Fibroblast of pulmonary artery (primary cell): ENCODE measurements around the gene REEP2.

Source experiments
- DNase-seq: peaks from one replicate; pipeline ENCODE4 v3.0.0-alpha.2; 2010; ENCODE audit warnings: low read depth
- H3K4me3 ChIP-seq: replicated peaks from 2 replicates; pipeline ENCODE4 v1.5.1; 2011; ENCODE audit warnings: low read depth, mild to moderate bottlenecking, control low read depth, low read length, moderate library complexity
- CTCF ChIP-seq: IDR thresholded peaks from 2 replicates; pipeline ENCODE4 v1.5.1; 2011; ENCODE audit warnings: mild to moderate bottlenecking, control low read depth, low read length, inconsistent platforms; ENCODE audit errors: missing control alignments

Gene REEP2

GRCh38 chr5:138449501-138450239 is 10.8 kb downstream of the REEP2 start:
- no peak overlapping the region for H3K4me3 ChIP-seq
- peak; percentile 85 for TF ChIP-seq CTCF
- DNase-seq: peak; percentile 86

- DNase-seq: no peak
- no peak overlapping the region for H3K4me3 ChIP-seq
- no peak for TF ChIP-seq CTCF
These were observed 12.1 kb downstream of the REEP2 start for GRCh38 chr5:138450971-138451370.

GRCh38 chr5:138452720-138453119 is 13.9 kb downstream of the REEP2 start:
- TF ChIP-seq CTCF: no peak
- no peak for DNase-seq
- no peak overlapping the region for H3K4me3 ChIP-seq

GRCh38 chr5:138453590-138453989 is 14.7 kb downstream of the REEP2 start:
- H3K4me3 ChIP-seq: no peak overlapping the region
- TF ChIP-seq CTCF: no peak
- no peak for DNase-seq

- H3K4me3 ChIP-seq: no peak overlapping the region
- no peak for DNase-seq
- no peak for TF ChIP-seq CTCF
These were observed 15.3 kb downstream of the REEP2 start for GRCh38 chr5:138454121-138454520.

GRCh38 chr5:138455232-138455930 is 16.5 kb downstream of the REEP2 start:
- TF ChIP-seq CTCF: no peak
- no peak for DNase-seq
- H3K4me3 ChIP-seq: no peak overlapping the region
